K562 (cell line): ENCODE measurements around the gene CFP. TPM values are rescaled to one million over a fixed set of nuclear protein-coding genes. Genes with fewer than 3 reads are reported as not detected.
A peak's percentile ranks its signal among the peaks of the same experiment; 100 is the strongest.

Source experiments
- NFATC3 ChIP-seq: fragments of 450-650 bp; IDR thresholded peaks from 2 replicates; pipeline ENCODE4 v1.6.1; 2017; ENCODE audit warnings: mild to moderate bottlenecking
- NR1H2 ChIP-seq: sonication (generic); formaldehyde crosslinking; IDR thresholded peaks from 2 replicates; pipeline ENCODE4 v1.4.0; 2020; ENCODE audit warnings: mild to moderate bottlenecking, missing genetic modification reagents
- PML ChIP-seq: IDR thresholded peaks from 2 replicates; pipeline ENCODE4 v1.6.1; 2012; ENCODE audit warnings: low read length, inconsistent platforms
- RB1 ChIP-seq: fragments of 450-650 bp; IDR thresholded peaks from 2 replicates; pipeline ENCODE4 v1.6.1; 2017; ENCODE audit warnings: low read depth, mild to moderate bottlenecking
- polyA plus RNA-seq, 8 experiments: library from polyadenylated mRNA; depleted of rRNA in 4 of 8; stranded (reverse) in 5 of 8; unstranded in 3 of 8; fragments of >200 nt; fragmentation: Nextera tagmentation in 2 of 8; fragmentation: Illumina TruSeq in 1 of 8; extraction: Ambion mirVana in 2 of 8; extraction: Trizol in 1 of 8; gene quantifications; 2 replicates each; pipeline versions ENCODE4 v1.2.1 to v1.2.3, GENCODE V29; 2011 to 2014; ENCODE audit warnings: inconsistent platforms in 1 of 8, missing spikeins in 1 of 8
- total RNA-seq, 7 experiments: library from RNA; depleted of rRNA in 6 of 7; stranded (reverse); fragments of >200 nt in 6 of 7; fragmentation: Illumina TruSeq in 2 of 7; extraction: Trizol in 2 of 7; gene quantifications; 2 replicates each; pipeline versions ENCODE4 v1.2.1 to v1.2.3, GENCODE V29; 2011 to 2021; ENCODE audit warnings: low replicate concordance in 1 of 7
- TF ChIP-seq, protein P1 (sequence below): sonication (generic); formaldehyde crosslinking; IDR thresholded peaks from 2 replicates; pipeline ENCODE4 v1.8.0; 2023; ENCODE audit warnings: missing genetic modification reagents, mild to moderate bottlenecking, borderline replicate concordance
- TF ChIP-seq, protein P2 (sequence below): fragments of 450-650 bp; IDR thresholded peaks from 2 replicates; pipeline ENCODE4 v1.6.1; 2016; ENCODE audit warnings: antibody characterized with exemption
- TF ChIP-seq, protein P3 (sequence below): fragments of 250-450 bp; sonication (Bioruptor Pico); IDR thresholded peaks from 2 replicates; pipeline ENCODE4 v1.5.0; 2021
- TF ChIP-seq, protein P4 (sequence below): fragments of 250-450 bp; sonication (Bioruptor Pico); IDR thresholded peaks from 2 replicates; pipeline ENCODE4 v1.4.0; 2020; ENCODE audit warnings: mild to moderate bottlenecking, moderate library complexity
- TF ChIP-seq, protein P5 (sequence below): fragments of 250-450 bp; sonication (Bioruptor Pico); IDR thresholded peaks from 2 replicates; pipeline ENCODE4 v1.8.0; 2021; ENCODE audit warnings: moderate library complexity, mild to moderate bottlenecking, inconsistent platforms
- TF ChIP-seq, protein P6 (sequence below): fragments of 200-800 bp; sonication (Bioruptor generic); IDR thresholded peaks from 2 replicates; pipeline ENCODE4 v1.6.1; 2017; ENCODE audit warnings: missing genetic modification characterization, missing compliant biosample characterization

The CFP gene
- total and polyA plus RNA-seq, 9 of the 15 experiments (the other 6 are each of a cell fraction or from before 2014, with no cell fraction given), result 0.18 to 2.0 (median 0.55) TPM

DNA sequence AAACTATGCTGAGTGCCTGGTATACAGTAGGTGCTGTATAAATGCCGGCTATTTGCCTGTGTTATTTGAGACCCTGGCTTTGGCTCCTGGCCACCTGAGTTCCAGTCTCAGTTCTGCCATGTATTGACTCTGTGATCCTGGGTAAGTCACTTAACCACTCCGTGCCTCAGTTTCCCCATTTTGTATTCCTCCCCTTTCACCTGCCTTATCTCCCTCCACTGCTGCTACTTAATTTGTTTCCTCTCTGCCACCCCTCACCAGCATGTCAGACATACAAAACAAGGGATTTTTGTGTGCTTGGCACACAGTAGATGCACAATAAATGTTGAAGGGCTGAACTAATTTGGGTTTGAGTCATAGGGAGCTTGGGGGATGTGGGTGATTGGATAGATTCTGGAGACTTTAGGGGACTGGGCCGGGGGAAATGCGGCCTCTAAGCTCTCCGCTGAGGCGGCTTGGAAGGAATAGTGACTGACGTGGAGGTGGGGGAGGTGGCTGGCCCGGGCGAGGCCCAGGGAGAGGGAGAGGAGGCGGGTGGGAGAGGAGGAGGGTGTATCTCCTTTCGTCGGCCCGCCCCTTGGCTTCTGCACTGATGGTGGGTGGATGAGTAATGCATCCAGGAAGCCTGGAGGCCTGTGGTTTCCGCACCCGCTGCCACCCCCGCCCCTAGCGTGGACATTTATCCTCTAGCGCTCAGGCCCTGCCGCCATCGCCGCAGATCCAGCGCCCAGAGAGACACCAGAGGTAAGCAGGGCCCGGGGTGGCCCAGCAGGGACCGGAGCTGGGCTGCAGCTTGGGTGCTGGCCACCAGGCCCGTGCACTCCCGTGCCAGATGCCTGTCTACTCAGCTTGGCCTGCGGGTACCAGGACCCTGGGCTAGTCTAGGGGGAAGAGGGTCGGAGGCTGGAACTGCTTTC lies 47.7 kb downstream of the CFP start, which contains the start of gene TIMP1 (continued):
- no peak for TF ChIP-seq NR1H2
- TF ChIP-seq, protein P1, sequence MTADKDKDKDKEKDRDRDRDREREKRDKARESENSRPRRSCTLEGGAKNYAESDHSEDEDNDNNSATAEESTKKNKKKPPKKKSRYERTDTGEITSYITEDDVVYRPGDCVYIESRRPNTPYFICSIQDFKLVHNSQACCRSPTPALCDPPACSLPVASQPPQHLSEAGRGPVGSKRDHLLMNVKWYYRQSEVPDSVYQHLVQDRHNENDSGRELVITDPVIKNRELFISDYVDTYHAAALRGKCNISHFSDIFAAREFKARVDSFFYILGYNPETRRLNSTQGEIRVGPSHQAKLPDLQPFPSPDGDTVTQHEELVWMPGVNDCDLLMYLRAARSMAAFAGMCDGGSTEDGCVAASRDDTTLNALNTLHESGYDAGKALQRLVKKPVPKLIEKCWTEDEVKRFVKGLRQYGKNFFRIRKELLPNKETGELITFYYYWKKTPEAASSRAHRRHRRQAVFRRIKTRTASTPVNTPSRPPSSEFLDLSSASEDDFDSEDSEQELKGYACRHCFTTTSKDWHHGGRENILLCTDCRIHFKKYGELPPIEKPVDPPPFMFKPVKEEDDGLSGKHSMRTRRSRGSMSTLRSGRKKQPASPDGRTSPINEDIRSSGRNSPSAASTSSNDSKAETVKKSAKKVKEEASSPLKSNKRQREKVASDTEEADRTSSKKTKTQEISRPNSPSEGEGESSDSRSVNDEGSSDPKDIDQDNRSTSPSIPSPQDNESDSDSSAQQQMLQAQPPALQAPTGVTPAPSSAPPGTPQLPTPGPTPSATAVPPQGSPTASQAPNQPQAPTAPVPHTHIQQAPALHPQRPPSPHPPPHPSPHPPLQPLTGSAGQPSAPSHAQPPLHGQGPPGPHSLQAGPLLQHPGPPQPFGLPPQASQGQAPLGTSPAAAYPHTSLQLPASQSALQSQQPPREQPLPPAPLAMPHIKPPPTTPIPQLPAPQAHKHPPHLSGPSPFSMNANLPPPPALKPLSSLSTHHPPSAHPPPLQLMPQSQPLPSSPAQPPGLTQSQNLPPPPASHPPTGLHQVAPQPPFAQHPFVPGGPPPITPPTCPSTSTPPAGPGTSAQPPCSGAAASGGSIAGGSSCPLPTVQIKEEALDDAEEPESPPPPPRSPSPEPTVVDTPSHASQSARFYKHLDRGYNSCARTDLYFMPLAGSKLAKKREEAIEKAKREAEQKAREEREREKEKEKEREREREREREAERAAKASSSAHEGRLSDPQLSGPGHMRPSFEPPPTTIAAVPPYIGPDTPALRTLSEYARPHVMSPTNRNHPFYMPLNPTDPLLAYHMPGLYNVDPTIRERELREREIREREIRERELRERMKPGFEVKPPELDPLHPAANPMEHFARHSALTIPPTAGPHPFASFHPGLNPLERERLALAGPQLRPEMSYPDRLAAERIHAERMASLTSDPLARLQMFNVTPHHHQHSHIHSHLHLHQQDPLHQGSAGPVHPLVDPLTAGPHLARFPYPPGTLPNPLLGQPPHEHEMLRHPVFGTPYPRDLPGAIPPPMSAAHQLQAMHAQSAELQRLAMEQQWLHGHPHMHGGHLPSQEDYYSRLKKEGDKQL (CRISPR knock-in tag), result no peak
- TF ChIP-seq, protein P2, sequence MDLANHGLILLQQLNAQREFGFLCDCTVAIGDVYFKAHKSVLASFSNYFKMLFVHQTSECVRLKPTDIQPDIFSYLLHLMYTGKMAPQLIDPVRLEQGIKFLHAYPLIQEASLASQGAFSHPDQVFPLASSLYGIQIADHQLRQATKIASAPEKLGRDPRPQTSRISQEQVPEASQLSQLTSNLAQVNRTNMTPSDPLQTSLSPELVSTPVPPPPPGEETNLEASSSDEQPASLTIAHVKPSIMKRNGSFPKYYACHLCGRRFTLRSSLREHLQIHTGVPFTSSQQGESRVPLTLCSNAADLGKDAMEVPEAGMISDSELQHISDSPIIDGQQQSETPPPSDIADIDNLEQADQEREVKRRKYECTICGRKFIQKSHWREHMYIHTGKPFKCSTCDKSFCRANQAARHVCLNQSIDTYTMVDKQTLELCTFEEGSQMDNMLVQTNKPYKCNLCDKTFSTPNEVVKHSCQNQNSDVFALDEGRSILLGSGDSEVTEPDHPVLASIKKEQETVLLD, result peak; percentile 54; the same call in 1 of the 2 replicates
- TF ChIP-seq, protein P3, sequence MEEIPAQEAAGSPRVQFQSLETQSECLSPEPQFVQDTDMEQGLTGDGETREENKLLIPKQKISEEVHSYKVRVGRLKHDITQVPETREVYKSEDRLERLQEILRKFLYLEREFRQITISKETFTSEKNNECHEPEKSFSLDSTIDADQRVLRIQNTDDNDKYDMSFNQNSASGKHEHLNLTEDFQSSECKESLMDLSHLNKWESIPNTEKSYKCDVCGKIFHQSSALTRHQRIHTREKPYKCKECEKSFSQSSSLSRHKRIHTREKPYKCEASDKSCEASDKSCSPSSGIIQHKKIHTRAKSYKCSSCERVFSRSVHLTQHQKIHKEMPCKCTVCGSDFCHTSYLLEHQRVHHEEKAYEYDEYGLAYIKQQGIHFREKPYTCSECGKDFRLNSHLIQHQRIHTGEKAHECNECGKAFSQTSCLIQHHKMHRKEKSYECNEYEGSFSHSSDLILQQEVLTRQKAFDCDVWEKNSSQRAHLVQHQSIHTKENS, result no peak
- TF ChIP-seq, protein P4, sequence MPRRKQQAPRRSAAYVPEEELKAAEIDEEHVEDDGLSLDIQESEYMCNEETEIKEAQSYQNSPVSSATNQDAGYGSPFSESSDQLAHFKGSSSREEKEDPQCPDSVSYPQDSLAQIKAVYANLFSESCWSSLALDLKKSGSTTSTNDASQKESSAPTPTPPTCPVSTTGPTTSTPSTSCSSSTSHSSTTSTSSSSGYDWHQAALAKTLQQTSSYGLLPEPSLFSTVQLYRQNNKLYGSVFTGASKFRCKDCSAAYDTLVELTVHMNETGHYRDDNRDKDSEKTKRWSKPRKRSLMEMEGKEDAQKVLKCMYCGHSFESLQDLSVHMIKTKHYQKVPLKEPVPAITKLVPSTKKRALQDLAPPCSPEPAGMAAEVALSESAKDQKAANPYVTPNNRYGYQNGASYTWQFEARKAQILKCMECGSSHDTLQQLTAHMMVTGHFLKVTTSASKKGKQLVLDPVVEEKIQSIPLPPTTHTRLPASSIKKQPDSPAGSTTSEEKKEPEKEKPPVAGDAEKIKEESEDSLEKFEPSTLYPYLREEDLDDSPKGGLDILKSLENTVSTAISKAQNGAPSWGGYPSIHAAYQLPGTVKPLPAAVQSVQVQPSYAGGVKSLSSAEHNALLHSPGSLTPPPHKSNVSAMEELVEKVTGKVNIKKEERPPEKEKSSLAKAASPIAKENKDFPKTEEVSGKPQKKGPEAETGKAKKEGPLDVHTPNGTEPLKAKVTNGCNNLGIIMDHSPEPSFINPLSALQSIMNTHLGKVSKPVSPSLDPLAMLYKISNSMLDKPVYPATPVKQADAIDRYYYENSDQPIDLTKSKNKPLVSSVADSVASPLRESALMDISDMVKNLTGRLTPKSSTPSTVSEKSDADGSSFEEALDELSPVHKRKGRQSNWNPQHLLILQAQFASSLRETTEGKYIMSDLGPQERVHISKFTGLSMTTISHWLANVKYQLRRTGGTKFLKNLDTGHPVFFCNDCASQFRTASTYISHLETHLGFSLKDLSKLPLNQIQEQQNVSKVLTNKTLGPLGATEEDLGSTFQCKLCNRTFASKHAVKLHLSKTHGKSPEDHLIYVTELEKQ (CRISPR knock-in tag), result no peak
- TF ChIP-seq PML, result 0 out of 2 replicates have a peak, but pooled peaks have one; percentile 15
- TF ChIP-seq, protein P5, sequence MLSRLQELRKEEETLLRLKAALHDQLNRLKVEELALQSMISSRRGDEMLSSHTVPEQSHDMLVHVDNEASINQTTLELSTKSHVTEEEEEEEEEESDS (CRISPR knock-in tag), result no peak
- TF ChIP-seq NFATC3, result no peak
- peak; percentile 11; the same call in 1 of the 2 replicates for TF ChIP-seq RB1
- TF ChIP-seq, protein P6, sequence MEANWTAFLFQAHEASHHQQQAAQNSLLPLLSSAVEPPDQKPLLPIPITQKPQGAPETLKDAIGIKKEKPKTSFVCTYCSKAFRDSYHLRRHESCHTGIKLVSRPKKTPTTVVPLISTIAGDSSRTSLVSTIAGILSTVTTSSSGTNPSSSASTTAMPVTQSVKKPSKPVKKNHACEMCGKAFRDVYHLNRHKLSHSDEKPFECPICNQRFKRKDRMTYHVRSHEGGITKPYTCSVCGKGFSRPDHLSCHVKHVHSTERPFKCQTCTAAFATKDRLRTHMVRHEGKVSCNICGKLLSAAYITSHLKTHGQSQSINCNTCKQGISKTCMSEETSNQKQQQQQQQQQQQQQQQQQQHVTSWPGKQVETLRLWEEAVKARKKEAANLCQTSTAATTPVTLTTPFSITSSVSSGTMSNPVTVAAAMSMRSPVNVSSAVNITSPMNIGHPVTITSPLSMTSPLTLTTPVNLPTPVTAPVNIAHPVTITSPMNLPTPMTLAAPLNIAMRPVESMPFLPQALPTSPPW (CRISPR knock-in tag), result peak; percentile 83
